Lower leg skin (tissue), 3 donors: Measurements from ENCODE around the gene SUMF1.

Experiments
- POLR2A ChIP-seq, 2 donors: fragments of 450-650 bp; IDR thresholded peaks; one replicate each; pipeline ENCODE4 v1.6.1; 2016 to 2017; ENCODE audit warnings: antibody characterized with exemption in 2 of 2, mild to moderate bottlenecking in 1 of 2, moderate library complexity in 1 of 2
- TF ChIP-seq, protein P1 (sequence below), 3 donors: fragments of 450-650 bp; IDR thresholded peaks; one replicate each; pipeline ENCODE4 v1.5.1; 2016; ENCODE audit warnings: antibody characterized with exemption in 3 of 3, mild to moderate bottlenecking in 3 of 3, moderate library complexity in 2 of 3

DNA sequence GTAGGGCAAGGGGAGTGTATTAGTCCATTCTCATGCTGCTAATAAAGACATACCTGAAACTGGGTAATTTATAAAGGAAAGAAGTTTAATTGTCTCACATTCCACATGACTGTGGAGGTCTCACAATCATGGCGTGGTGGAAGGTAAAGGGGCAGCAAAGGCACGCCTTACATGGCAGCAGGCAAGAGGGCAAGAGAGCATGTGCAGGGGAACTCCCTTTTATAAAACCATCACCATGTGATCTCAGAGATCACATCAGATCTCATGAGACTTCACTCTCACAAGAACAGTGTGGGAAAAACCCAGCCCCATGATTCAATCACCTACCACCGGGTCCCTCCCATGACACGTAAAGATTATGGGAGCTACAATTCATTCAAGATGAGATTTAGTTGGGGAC lies 41.4 kb downstream of the SUMF1 start:
- TF ChIP-seq, protein P1, sequence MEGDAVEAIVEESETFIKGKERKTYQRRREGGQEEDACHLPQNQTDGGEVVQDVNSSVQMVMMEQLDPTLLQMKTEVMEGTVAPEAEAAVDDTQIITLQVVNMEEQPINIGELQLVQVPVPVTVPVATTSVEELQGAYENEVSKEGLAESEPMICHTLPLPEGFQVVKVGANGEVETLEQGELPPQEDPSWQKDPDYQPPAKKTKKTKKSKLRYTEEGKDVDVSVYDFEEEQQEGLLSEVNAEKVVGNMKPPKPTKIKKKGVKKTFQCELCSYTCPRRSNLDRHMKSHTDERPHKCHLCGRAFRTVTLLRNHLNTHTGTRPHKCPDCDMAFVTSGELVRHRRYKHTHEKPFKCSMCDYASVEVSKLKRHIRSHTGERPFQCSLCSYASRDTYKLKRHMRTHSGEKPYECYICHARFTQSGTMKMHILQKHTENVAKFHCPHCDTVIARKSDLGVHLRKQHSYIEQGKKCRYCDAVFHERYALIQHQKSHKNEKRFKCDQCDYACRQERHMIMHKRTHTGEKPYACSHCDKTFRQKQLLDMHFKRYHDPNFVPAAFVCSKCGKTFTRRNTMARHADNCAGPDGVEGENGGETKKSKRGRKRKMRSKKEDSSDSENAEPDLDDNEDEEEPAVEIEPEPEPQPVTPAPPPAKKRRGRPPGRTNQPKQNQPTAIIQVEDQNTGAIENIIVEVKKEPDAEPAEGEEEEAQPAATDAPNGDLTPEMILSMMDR (IDR thresholded peaks at IDR 0.05), result no peak
- no peak for TF ChIP-seq POLR2A (IDR thresholded peaks at IDR 0.05)
